ENCODE measurements around the gene C16orf78.

C16orf78 gene

DNA sequence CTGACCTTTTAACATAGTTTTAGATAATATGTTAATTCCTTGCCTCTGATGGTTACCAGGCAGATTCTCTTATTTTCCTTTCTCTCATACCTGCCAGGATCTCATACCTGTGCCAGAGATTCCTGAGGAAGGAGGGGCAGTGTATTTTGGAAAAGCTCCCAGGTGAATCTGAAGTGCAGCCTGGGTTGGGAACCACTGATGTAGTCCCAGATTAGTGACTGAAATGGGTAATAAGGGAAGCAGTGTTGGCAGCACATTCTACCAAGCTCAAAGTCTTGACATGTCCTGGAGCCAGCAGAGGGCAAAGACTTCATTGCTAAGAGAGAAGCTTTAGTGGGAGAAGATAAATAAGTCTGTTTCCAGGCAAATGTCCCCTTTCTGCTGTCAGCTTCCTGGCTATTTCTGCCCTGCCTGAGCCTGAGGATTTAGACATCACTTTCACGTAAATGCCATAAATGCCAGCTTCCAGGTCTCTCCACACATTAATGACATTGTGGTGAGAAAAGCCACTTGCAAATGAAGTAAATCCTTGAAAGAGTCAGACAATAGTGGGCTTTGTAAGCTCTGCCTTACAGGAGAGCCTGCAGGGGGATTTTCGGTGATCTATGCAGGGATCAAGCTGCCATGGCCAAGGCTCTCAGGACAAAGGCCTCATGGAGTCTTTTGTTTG lies 40.9 kb upstream of the C16orf78 start:
- H3K27me3 ChIP-seq, result peaks cover 2% of the 10 kb centered on the region
- H3K4me3 ChIP-seq (ENCODE audit: low read depth in 1 of 2, low read length in 1 of 2), result no peak overlapping the region
- TF ChIP-seq, protein P1, sequence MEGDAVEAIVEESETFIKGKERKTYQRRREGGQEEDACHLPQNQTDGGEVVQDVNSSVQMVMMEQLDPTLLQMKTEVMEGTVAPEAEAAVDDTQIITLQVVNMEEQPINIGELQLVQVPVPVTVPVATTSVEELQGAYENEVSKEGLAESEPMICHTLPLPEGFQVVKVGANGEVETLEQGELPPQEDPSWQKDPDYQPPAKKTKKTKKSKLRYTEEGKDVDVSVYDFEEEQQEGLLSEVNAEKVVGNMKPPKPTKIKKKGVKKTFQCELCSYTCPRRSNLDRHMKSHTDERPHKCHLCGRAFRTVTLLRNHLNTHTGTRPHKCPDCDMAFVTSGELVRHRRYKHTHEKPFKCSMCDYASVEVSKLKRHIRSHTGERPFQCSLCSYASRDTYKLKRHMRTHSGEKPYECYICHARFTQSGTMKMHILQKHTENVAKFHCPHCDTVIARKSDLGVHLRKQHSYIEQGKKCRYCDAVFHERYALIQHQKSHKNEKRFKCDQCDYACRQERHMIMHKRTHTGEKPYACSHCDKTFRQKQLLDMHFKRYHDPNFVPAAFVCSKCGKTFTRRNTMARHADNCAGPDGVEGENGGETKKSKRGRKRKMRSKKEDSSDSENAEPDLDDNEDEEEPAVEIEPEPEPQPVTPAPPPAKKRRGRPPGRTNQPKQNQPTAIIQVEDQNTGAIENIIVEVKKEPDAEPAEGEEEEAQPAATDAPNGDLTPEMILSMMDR (IDR thresholded peaks at IDR 0.05), result no peak
- H3K27ac ChIP-seq, result no peak overlapping the region
- no peaks in the 10 kb centered on the region for H3K4me1 ChIP-seq (ENCODE audit: control insufficient read depth in 1 of 2, insufficient read depth in 1 of 2, low read depth in 1 of 2, low read length in 1 of 2)
- H3K36me3 ChIP-seq, result no peaks in the 10 kb centered on the region
- H3K9me3 ChIP-seq, result no peaks in the 10 kb centered on the region

DNA sequence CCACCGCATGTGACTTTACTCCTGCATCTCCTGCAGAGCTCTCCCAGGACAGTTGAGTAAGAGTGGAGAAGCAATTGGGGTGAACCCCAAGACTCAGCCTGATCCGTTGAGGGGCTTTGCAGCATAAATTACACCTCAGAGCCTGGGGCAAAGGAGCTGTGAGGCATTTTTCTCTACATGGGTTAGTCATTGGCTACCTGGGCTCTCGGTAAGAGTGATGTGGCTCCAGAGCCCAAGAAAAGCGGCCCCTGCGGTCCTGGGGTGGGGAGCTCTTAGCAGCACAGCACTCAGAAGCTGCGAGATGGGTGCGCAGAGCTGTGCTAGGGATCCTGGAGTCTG lies 40.4 kb upstream of the C16orf78 start:
- no peaks in the 10 kb centered on the region for H3K36me3 ChIP-seq
- no peak overlapping the region for H3K4me3 ChIP-seq (ENCODE audit: low read depth in 1 of 2, low read length in 1 of 2)
- no peak overlapping the region for H3K27ac ChIP-seq
- peaks cover 7% of the 10 kb centered on the region for H3K27me3 ChIP-seq
- H3K4me1 ChIP-seq (ENCODE audit: control insufficient read depth in 1 of 2, insufficient read depth in 1 of 2, low read depth in 1 of 2, low read length in 1 of 2), result no peaks in the 10 kb centered on the region
- TF ChIP-seq, protein P1 (IDR thresholded peaks at IDR 0.05), result no peak
- H3K9me3 ChIP-seq, result no peaks in the 10 kb centered on the region

DNA sequence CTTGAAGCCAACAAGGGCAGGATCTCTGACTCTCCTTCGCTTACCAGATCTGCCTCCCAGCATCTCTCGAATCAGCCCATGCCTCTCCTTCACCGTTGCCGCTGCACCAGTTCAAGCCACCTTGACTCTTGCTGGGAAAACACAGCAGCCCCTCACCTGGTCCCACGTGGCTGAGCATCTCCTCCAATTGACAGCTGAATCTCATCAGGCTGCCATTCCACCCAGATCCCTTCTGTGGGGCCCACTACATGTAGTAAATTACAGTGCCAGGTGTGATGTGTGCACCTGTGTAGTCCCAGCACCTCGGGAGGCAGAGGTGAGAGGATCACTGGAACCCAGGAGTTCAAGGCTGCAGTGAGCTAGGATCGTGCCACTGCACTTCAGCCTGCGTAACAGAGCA lies 37.8 kb upstream of the C16orf78 start:
- TF ChIP-seq, protein P1 (IDR thresholded peaks at IDR 0.05), result no peak
- peaks cover 20% of the 10 kb centered on the region for H3K27me3 ChIP-seq
- no peak overlapping the region for H3K27ac ChIP-seq
- H3K9me3 ChIP-seq, result no peaks in the 10 kb centered on the region
- H3K36me3 ChIP-seq, result no peaks in the 10 kb centered on the region
- H3K4me1 ChIP-seq (ENCODE audit: control insufficient read depth in 1 of 2, insufficient read depth in 1 of 2, low read depth in 1 of 2, low read length in 1 of 2), result no peaks in the 10 kb centered on the region
- no peak overlapping the region for H3K4me3 ChIP-seq (ENCODE audit: low read depth in 1 of 2, low read length in 1 of 2)

DNA sequence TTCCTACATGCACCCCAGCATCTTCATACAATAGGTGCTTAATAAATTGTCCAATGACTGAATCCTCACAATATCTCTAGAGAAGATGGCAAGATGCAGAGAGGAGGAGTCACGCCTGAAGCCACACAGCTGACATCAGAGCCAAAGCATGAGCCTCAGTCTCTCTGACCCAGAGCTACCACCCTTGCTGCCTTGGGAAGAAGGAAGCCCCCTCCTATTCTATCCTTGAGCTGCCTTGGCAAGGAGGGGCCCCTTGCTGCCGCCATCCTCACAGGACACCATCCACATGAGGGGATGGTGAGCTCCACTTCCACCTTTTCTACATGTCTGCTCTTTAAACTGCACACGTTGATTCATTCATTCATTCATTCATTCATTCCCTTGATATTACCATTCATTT lies 37.0 kb upstream of the C16orf78 start:
- H3K36me3 ChIP-seq, result no peaks in the 10 kb centered on the region
- H3K9me3 ChIP-seq, result no peaks in the 10 kb centered on the region
- no peaks in the 10 kb centered on the region for H3K4me1 ChIP-seq (ENCODE audit: control insufficient read depth in 1 of 2, insufficient read depth in 1 of 2, low read depth in 1 of 2, low read length in 1 of 2)
- peaks cover 20% of the 10 kb centered on the region for H3K27me3 ChIP-seq
- no peak overlapping the region for H3K27ac ChIP-seq
- TF ChIP-seq, protein P1 (IDR thresholded peaks at IDR 0.05), result no peak
- no peak overlapping the region for H3K4me3 ChIP-seq (ENCODE audit: low read depth in 1 of 2, low read length in 1 of 2)

DNA sequence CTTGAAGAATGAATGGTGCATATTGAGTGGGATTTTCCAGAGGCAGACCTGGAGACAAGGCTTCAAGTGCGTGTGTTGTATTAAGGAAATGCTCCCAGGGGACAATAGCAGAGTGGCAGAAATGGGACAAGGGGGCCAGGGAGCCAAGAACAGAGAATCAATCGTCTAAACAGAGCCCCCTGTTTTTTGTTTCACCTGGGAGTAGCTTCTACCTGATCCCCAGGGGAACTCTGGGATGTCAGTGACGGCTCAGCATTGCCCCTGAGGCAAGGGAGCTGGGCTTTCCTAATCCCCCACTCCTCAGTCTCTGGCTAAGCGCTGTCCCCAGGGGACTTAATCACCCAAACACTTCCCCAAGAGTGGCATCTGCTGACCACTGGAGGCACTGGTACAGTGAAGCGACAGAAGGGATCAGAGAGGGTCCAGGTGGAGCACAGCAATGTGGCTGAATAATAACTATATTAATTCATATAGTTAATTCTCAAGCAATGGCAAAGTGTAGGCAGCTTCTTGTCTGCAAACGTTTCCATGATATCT lies 35.7 kb upstream of the C16orf78 start:
- Histone ChIP-seq H3K9me3 (no peaks in the 10 kb centered on the region), H3K36me3 (no peaks in the 10 kb centered on the region), H3K4me1 (ENCODE audit: control insufficient read depth in 1 of 2, insufficient read depth in 1 of 2, low read depth in 1 of 2, low read length in 1 of 2) (no peaks in the 10 kb centered on the region), H3K27ac (no peak overlapping the region), H3K27me3 (peaks cover 20% of the 10 kb centered on the region), H3K4me3 (ENCODE audit: low read depth in 1 of 2, low read length in 1 of 2) (no peak overlapping the region)
- TF ChIP-seq, protein P1 (IDR thresholded peaks at IDR 0.05), result no peak

Data from neutrophil (primary cell).